HUES64 (cell line): Measurements from ENCODE around the gene SCN2B.

Experiments
- H3K27ac ChIP-seq: 2 replicates; pipeline ENCODE4 v1.7.0; 2013; ENCODE audit warnings: low read depth, low read length, inconsistent platforms
- H3K27me3 ChIP-seq: 2 replicates; pipeline ENCODE4 v1.6.1; 2013; ENCODE audit warnings: mild to moderate bottlenecking, low read length; ENCODE audit not compliant: insufficient read depth
- H3K36me3 ChIP-seq: 2 replicates; pipeline ENCODE4 v1.6.1; 2013; ENCODE audit warnings: mild to moderate bottlenecking, low read length; ENCODE audit not compliant: insufficient read depth
- H3K4me1 ChIP-seq: 2 replicates; pipeline ENCODE4 v1.6.1; 2013; ENCODE audit warnings: mild to moderate bottlenecking, low read length, moderate library complexity; ENCODE audit not compliant: insufficient read depth
- H3K4me3 ChIP-seq: 2 replicates; pipeline ENCODE4 v1.5.1; 2013; ENCODE audit warnings: mild to moderate bottlenecking, low read length, moderate library complexity
- H3K9ac ChIP-seq: 2 replicates; pipeline ENCODE4 v1.6.1; 2013; ENCODE audit warnings: mild to moderate bottlenecking, low read depth, low read length
- H3K9me3 ChIP-seq: 2 replicates; pipeline ENCODE4 v1.6.1; 2013; ENCODE audit warnings: low read depth, low read length; ENCODE audit not compliant: insufficient read depth
- WGBS: fragments of 150-250, 120-280 bp; methylation state at CpG from one replicate; pipeline ENCODE4 v1.1.7; 2013; ENCODE audit warnings: missing lambda C conversion rate; 5-methylcytosine and 5-hydroxymethylcytosine counted together

SCN2B gene

GRCh38 chr11:118149493-118149892 is 26.9 kb downstream of the SCN2B start:
- H3K27me3 ChIP-seq: peaks cover 95% of the 10 kb centered on the region
- peaks cover 11% of the 10 kb centered on the region; the same call in 1 of the 2 replicates for H3K4me1 ChIP-seq
- 69% methylated on average over 1 of the region's 1 CpG for WGBS

GRCh38 chr11:118148856-118149255 is 27.6 kb downstream of the SCN2B start:
- Histone ChIP-seq H3K9ac (no peak overlapping the region), H3K36me3 (no peaks in the 10 kb centered on the region), H3K4me3 (no peak overlapping the region), H3K27me3 (peaks cover 95% of the 10 kb centered on the region), H3K9me3 (no peaks in the 10 kb centered on the region), H3K27ac (no peak overlapping the region), H3K4me1 (peaks cover 10% of the 10 kb centered on the region; the same call in 1 of the 2 replicates)
- WGBS: 94% methylated on average over 2 of the region's 2 CpGs

More at GRCh38 chr11:118149493-118149892, 26.9 kb downstream of the SCN2B start:
- Histone ChIP-seq H3K27ac (no peak overlapping the region), H3K9me3 (no peaks in the 10 kb centered on the region), H3K9ac (no peak overlapping the region), H3K4me3 (no peak overlapping the region), H3K36me3 (no peaks in the 10 kb centered on the region)

DNA sequence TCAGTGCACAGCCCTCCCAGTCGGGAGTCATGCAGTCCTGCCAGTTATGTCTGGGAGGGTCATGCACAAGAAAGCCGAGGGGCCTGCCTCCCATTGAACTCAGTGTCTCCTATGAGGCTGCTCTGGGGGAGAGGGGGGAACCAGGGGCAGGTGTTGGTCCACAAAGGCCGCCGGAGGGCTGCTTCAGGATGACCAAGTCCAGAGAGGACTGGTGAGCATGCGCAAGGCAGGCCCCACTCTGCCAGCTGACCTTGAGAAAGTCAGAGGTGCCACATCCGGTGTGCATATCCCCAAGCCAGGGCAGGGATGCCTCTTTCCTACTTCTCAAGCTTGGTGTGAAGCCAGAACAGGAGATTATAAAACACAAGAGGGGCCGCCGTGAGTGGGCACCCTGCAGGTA is 28.2 kb downstream of the SCN2B start:
- Histone ChIP-seq H3K4me3 (no peak overlapping the region), H3K9ac (no peak overlapping the region), H3K27me3 (peaks cover 93% of the 10 kb centered on the region), H3K4me1 (peaks cover 10% of the 10 kb centered on the region; the same call in 1 of the 2 replicates), H3K27ac (no peak overlapping the region), H3K9me3 (no peaks in the 10 kb centered on the region), H3K36me3 (no peaks in the 10 kb centered on the region)
- 82% methylated on average over 8 of the region's 8 CpGs for WGBS

GRCh38 chr11:118147502-118147901 is 28.9 kb downstream of the SCN2B start:
- H3K4me3 ChIP-seq: no peak overlapping the region
- H3K27me3 ChIP-seq: peaks cover 94% of the 10 kb centered on the region
- no peaks in the 10 kb centered on the region for H3K9me3 ChIP-seq
- H3K9ac ChIP-seq: no peak overlapping the region
- H3K4me1 ChIP-seq: peaks cover 10% of the 10 kb centered on the region; the same call in 1 of the 2 replicates
- 56% methylated on average over 2 of the region's 3 CpGs for WGBS
- no peaks in the 10 kb centered on the region for H3K36me3 ChIP-seq
- no peak overlapping the region for H3K27ac ChIP-seq

DNA sequence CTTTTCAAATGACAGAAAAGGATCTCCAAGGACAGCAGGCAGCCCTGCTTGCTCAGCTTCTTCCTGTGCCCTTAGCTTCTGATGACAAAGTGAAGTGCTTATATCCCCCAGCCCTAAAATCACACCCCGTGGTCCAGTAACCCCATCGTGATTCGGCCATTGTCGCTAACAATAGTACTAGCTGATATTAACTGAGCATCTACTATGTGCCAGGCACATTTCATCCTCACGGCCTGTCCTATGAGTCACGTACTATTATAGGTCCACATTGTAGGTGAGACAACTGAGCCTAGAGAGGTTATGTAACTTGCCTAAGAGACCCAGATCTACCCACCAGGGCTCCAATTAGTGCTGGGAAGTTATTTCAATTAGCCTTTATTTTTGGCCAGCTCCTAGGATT is 29.9 kb downstream of the SCN2B start:
- WGBS: 83% methylated on average over 6 of the region's 6 CpGs
- Histone ChIP-seq H3K4me3 (peak overlapping the region; percentile 57; the same call in 1 of the 2 replicates), H3K27me3 (peaks cover 85% of the 10 kb centered on the region), H3K9ac (no peak overlapping the region), H3K9me3 (no peaks in the 10 kb centered on the region), H3K4me1 (peaks cover 6% of the 10 kb centered on the region; the same call in 1 of the 2 replicates), H3K36me3 (no peaks in the 10 kb centered on the region), H3K27ac (no peak overlapping the region)

GRCh38 chr11:118145285-118146227 is 30.9 kb downstream of the SCN2B start:
- under 1% methylated on average over 78 of the region's 78 CpGs for WGBS
- Histone ChIP-seq H3K9me3 (no peaks in the 10 kb centered on the region), H3K36me3 (no peaks in the 10 kb centered on the region), H3K4me3 (peak overlapping the region; percentile 57), H3K9ac (no peak overlapping the region), H3K4me1 (0 out of 2 replicates have a peak, but pooled peaks cover 2% of the 10 kb centered on the region), H3K27ac (no peak overlapping the region), H3K27me3 (peaks cover 75% of the 10 kb centered on the region)

- H3K36me3 ChIP-seq: no peaks in the 10 kb centered on the region
These were observed 31.9 kb downstream of the SCN2B start for GRCh38 chr11:118144301-118145268.

GRCh38 chr11:118143661-118144185 is 32.7 kb downstream of the SCN2B start:
- 79% methylated on average over 11 of the region's 12 CpGs for WGBS
- Histone ChIP-seq H3K9ac (no peak overlapping the region), H3K4me1 (0 out of 2 replicates have a peak, but pooled peaks cover 2% of the 10 kb centered on the region), H3K9me3 (no peaks in the 10 kb centered on the region), H3K27ac (no peak overlapping the region), H3K27me3 (peaks cover 57% of the 10 kb centered on the region), H3K4me3 (no peak overlapping the region), H3K36me3 (no peaks in the 10 kb centered on the region)

More at GRCh38 chr11:118144301-118145268, 31.9 kb downstream of the SCN2B start:
- Histone ChIP-seq H3K9ac (no peak overlapping the region), H3K4me3 (no peak overlapping the region), H3K9me3 (no peaks in the 10 kb centered on the region), H3K27me3 (peaks cover 65% of the 10 kb centered on the region), H3K4me1 (0 out of 2 replicates have a peak, but pooled peaks cover 2% of the 10 kb centered on the region), H3K27ac (no peak overlapping the region)
- WGBS: 76% methylated on average over 20 of the region's 20 CpGs

DNA sequence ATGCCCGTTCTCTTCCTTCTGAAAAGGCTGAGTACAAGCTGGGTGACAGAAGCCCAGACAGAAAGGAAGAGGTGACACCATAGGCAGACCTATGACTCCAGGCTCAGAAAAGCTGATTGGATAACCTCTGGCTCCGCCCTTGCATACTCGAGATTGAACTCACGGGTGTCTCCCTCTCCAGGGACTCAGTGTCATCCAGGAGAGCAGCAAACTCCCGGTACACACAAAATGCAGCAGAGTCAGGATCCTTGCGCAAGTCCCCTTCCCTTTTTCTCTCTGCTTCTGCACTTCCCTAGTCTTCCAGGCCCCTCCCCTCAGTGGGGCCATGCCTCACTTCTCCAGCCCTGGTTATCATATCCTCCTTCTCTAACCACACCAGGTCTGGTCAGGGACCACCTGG is 33.6 kb downstream of the SCN2B start:
- H3K36me3 ChIP-seq: no peaks in the 10 kb centered on the region
- 50% methylated on average over 6 of the region's 6 CpGs for whole genome bisulfite sequencing
- no peak overlapping the region for H3K9ac ChIP-seq
- peaks cover 47% of the 10 kb centered on the region for H3K27me3 ChIP-seq
- no peak overlapping the region for H3K4me3 ChIP-seq
- no peaks in the 10 kb centered on the region for H3K9me3 ChIP-seq
- H3K4me1 ChIP-seq: 0 out of 2 replicates have a peak, but pooled peaks cover 2% of the 10 kb centered on the region
- no peak overlapping the region for H3K27ac ChIP-seq

DNA sequence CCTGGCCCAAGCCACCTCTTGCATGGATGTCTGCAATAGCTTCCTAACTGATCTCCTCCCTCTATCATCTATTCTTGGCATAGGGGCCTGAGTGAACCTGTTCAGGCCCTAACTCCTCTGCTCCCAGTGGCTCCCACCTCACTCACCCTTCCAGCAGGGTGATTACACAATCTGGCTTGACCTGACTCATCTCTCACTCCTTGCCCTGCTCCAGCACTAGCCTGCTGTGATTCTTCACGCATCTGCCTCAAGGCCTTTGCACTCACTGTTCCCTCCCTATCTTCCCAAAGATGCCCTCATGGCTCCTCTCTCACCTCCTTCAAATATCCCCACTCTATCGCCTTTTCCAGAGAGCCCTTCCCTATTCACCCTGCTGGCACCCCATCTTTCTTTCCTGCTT is 34.4 kb downstream of the SCN2B start:
- Histone ChIP-seq H3K27ac (no peak overlapping the region), H3K27me3 (peaks cover 40% of the 10 kb centered on the region), H3K4me3 (no peak overlapping the region), H3K9me3 (no peaks in the 10 kb centered on the region), H3K9ac (no peak overlapping the region), H3K36me3 (no peaks in the 10 kb centered on the region), H3K4me1 (no peaks in the 10 kb centered on the region)
- 63% methylated on average over 2 of the region's 2 CpGs for WGBS
